Stimulated activated CD8-positive, alpha-beta memory T cell treated with anti-CD3 and anti-CD28 coated beads, Interleukin-7, amount 100 ng/mL, for 1 hour (primary cell): ENCODE measurements around the gene DDR2.

Experiments used
- DNase-seq, 2 donors: peaks; one replicate each; pipeline ENCODE4 v3.0.0-alpha.2; 2020; ENCODE audit warnings: low read depth in 2 of 2

The DDR2 gene

GRCh38 chr1:162835157-162835899, 203.1 kb downstream of the DDR2 start:
- no peak for DNase-seq
